Muscle layer of duodenum (tissue), 2 donors: ENCODE measurements around the gene UBE2S.
A peak's percentile ranks its signal among the peaks of the same experiment; 100 is the strongest.

Source experiments
- H3K27ac ChIP-seq: one replicate; pipeline ENCODE4 v1.7.0; 2013; ENCODE audit warnings: mild to moderate bottlenecking, low read length
- H3K27me3 ChIP-seq: one replicate; pipeline ENCODE4 v1.7.0; 2013; ENCODE audit warnings: low read depth, mild to moderate bottlenecking, control low read depth, low read length
- H3K36me3 ChIP-seq, 2 donors: one replicate each; pipeline ENCODE4 v1.7.0; 2013; ENCODE audit warnings: low read length in 2 of 2, control low read depth in 1 of 2, mild to moderate bottlenecking in 1 of 2; ENCODE audit not compliant: insufficient read depth in 2 of 2, control insufficient read depth in 1 of 2
- H3K4me1 ChIP-seq, 2 donors: one replicate each; pipeline ENCODE4 v1.7.0; 2013; ENCODE audit warnings: low read length in 2 of 2, mild to moderate bottlenecking in 2 of 2, control low read depth in 1 of 2, moderate library complexity in 1 of 2; ENCODE audit not compliant: insufficient read depth in 2 of 2, control insufficient read depth in 1 of 2
- H3K4me3 ChIP-seq, 2 donors: one replicate each; pipeline ENCODE4 v1.7.0; 2013; ENCODE audit warnings: low read length in 2 of 2, low read depth in 1 of 2, mild to moderate bottlenecking in 1 of 2
- H3K9me3 ChIP-seq, 2 donors: one replicate each; pipeline ENCODE4 v1.7.0; 2013; ENCODE audit warnings: low read length in 2 of 2, control low read depth in 1 of 2, mild to moderate bottlenecking in 1 of 2; ENCODE audit not compliant: control insufficient read depth in 1 of 2
- donor health status: healthy.

Gene UBE2S

GRCh38 chr19:55386493-55386971, 21.1 kb downstream of the UBE2S start:
- Histone ChIP-seq H3K9me3 (no peaks in the 10 kb centered on the region), H3K36me3 (peaks cover 23 to 33% of the 10 kb centered on the region in 2 donors), H3K27me3 (no peaks in the 10 kb centered on the region), H3K4me1 (peaks cover 24 to 46% of the 10 kb centered on the region in 2 donors), H3K4me3 (peak overlapping the region; percentile 92 to 97), H3K27ac (peak overlapping the region; percentile 85)

- H3K4me1 ChIP-seq, result peaks cover 24 to 46% of the 10 kb centered on the region in 2 donors
- H3K4me3 ChIP-seq, result peak within 1 kb of the TSS; percentile 92 to 97
- H3K9me3 ChIP-seq, result no peaks in the 10 kb centered on the region
- peaks cover 23 to 33% of the 10 kb centered on the region in 2 donors for H3K36me3 ChIP-seq
- no peaks in the 10 kb centered on the region for H3K27me3 ChIP-seq
- peak within 1 kb of the TSS; percentile 99 for H3K27ac ChIP-seq
Measured at GRCh38 chr19:55385724-55386492, 21.7 kb downstream of the UBE2S start, which contains the start of gene RPL28. Gene RPL28 (plus strand): TSS chr19:55385932. CDS start chr19:55386358, 426 bp downstream.

GRCh38 chr19:55384920-55385723, 22.5 kb downstream of the UBE2S start:
- Histone ChIP-seq H3K9me3 (no peaks in the 10 kb centered on the region), H3K4me3 (peak overlapping the region; percentile 92 to 97), H3K27me3 (no peaks in the 10 kb centered on the region), H3K27ac (peak overlapping the region; percentile 99), H3K36me3 (peaks cover 18 to 28% of the 10 kb centered on the region in 2 donors), H3K4me1 (peaks cover 24 to 46% of the 10 kb centered on the region in 2 donors)

- peak within 1 kb of the TSS; percentile 92 to 97 for H3K4me3 ChIP-seq
- H3K4me1 ChIP-seq, result peaks cover 24 to 39% of the 10 kb centered on the region in 2 donors
- peaks cover 12 to 20% of the 10 kb centered on the region in 2 donors for H3K36me3 ChIP-seq
- no peaks in the 10 kb centered on the region for H3K27me3 ChIP-seq
- no peaks in the 10 kb centered on the region for H3K9me3 ChIP-seq
- peak within 1 kb of the TSS; percentile 99 for H3K27ac ChIP-seq
Measured at GRCh38 chr19:55384131-55384919, 23.3 kb downstream of the UBE2S start, which contains the start of gene TMEM238. Gene TMEM238 (minus strand): TSS chr19:55384292. CDS start chr19:55384259, 33 bp downstream.

GRCh38 chr19:55383279-55384130, 24.1 kb downstream of the UBE2S start:
- Histone ChIP-seq H3K4me1 (peaks cover 21 to 34% of the 10 kb centered on the region in 2 donors), H3K9me3 (no peaks in the 10 kb centered on the region), H3K27ac (no peak overlapping the region), H3K4me3 (peak overlapping the region in 1 of 2 donors; percentile 97), H3K36me3 (peaks cover 3 to 12% of the 10 kb centered on the region in 2 donors), H3K27me3 (no peaks in the 10 kb centered on the region)

GRCh38 chr19:55382522-55383054, 25.0 kb downstream of the UBE2S start:
- H3K4me3 ChIP-seq, result no peak overlapping the region
- no peak overlapping the region for H3K27ac ChIP-seq

GRCh38 chr19:55382013-55382412, 25.6 kb downstream of the UBE2S start:
- peaks cover 8 to 24% of the 10 kb centered on the region in 2 donors for H3K4me1 ChIP-seq
- H3K27me3 ChIP-seq, result peaks cover 6% of the 10 kb centered on the region
- H3K36me3 ChIP-seq, result peaks cover 0 to 3% of the 10 kb centered on the region in 2 donors
- no peaks in the 10 kb centered on the region for H3K9me3 ChIP-seq
- H3K4me3 ChIP-seq, result no peak overlapping the region
- H3K27ac ChIP-seq, result no peak overlapping the region

More at GRCh38 chr19:55382522-55383054, 25.0 kb downstream of the UBE2S start:
- Histone ChIP-seq H3K9me3 (no peaks in the 10 kb centered on the region), H3K27me3 (peaks cover 4% of the 10 kb centered on the region), H3K36me3 (peaks cover 0 to 3% of the 10 kb centered on the region in 2 donors), H3K4me1 (peaks cover 14 to 29% of the 10 kb centered on the region in 2 donors)

- no peak overlapping the region for H3K4me3 ChIP-seq
- peaks cover 0 to 10% of the 10 kb centered on the region in 2 donors for H3K4me1 ChIP-seq
- no peaks in the 10 kb centered on the region for H3K9me3 ChIP-seq
- H3K27ac ChIP-seq, result no peak overlapping the region
- H3K36me3 ChIP-seq, result no peaks in the 10 kb centered on the region
- H3K27me3 ChIP-seq, result peaks cover 7% of the 10 kb centered on the region
Measured at GRCh38 chr19:55379174-55379573, 28.4 kb downstream of the UBE2S start.

GRCh38 chr19:55377356-55378131, 30.0 kb downstream of the UBE2S start:
- no peaks in the 10 kb centered on the region for H3K36me3 ChIP-seq
- no peaks in the 10 kb centered on the region for H3K9me3 ChIP-seq
- peaks cover 19% of the 10 kb centered on the region for H3K27me3 ChIP-seq
- H3K4me1 ChIP-seq, result peaks cover 0 to 5% of the 10 kb centered on the region in 2 donors
- no peak overlapping the region for H3K27ac ChIP-seq
- no peak overlapping the region for H3K4me3 ChIP-seq
